H1 (cell line): ENCODE data around the gene S100A10. TPM values are rescaled to one million over a fixed set of nuclear protein-coding genes. Genes with fewer than 3 reads are reported as not detected.

ENCODE experiments used
- CTCF ChIA-PET: fragments of 300-600 bp; sonication (Branson Sonifier 250); formaldehyde crosslinking; loops from one replicate; lab custom pipeline; 2021; ENCODE audit not compliant: partially characterized antibody; lab: Charles Lee
- POLR2A ChIA-PET: fragments of 300-600 bp; sonication (Branson Sonifier 250); formaldehyde crosslinking; loops from one replicate; lab custom pipeline; 2021; ENCODE audit warnings: inconsistent platforms; ENCODE audit not compliant: partially characterized antibody; lab: Charles Lee
- DNase-seq, 2 experiments: peaks; one replicate each; pipeline versions ENCODE4 v3.0.0 to v3.0.0-alpha.2; 2010 to 2022; ENCODE audit warnings: low spot score in 2 of 2, low read depth in 1 of 2, mixed read lengths in 1 of 2
- FAIRE-seq: peaks from 2 replicates; lab custom pipeline; 2011; peaks lifted over from hg19 to GRCh38; lab: Jason Lieb, UNC
- H2AFZ ChIP-seq: 2 replicates; pipeline ENCODE4 v1.8.1; 2012; ENCODE audit warnings: low read length, inconsistent platforms
- H2AK5ac ChIP-seq: 2 replicates; pipeline ENCODE4 v1.6.1; 2013; ENCODE audit warnings: low read depth, low read length
- H2BK120ac ChIP-seq: replicated peaks from 2 replicates; pipeline ENCODE3; 2013; ENCODE audit warnings: low read depth, low read length, inconsistent platforms
- H2BK12ac ChIP-seq: 2 replicates; pipeline ENCODE4 v1.6.1; 2013; ENCODE audit warnings: low read depth, low read length
- H2BK15ac ChIP-seq: 2 replicates; pipeline ENCODE4 v1.6.1; 2013; ENCODE audit warnings: low read length
- H2BK20ac ChIP-seq: 2 replicates; pipeline ENCODE4 v1.6.1; 2013; ENCODE audit warnings: low read length
- H2BK5ac ChIP-seq: 2 replicates; pipeline ENCODE4 v1.6.1; 2013; ENCODE audit warnings: low read depth, low read length
- H3K14ac ChIP-seq: 2 replicates; pipeline ENCODE4 v1.6.1; 2013; ENCODE audit warnings: inconsistent platforms; ENCODE audit not compliant: insufficient read length
- H3K18ac ChIP-seq: 2 replicates; pipeline ENCODE4 v1.6.1; 2013; ENCODE audit warnings: low read length; ENCODE audit errors: extremely low read depth
- H3K23ac ChIP-seq: 2 replicates; pipeline ENCODE4 v1.6.1; 2013; ENCODE audit warnings: inconsistent platforms; ENCODE audit not compliant: insufficient read length
- H3K23me2 ChIP-seq: 2 replicates; pipeline ENCODE4 v1.6.1; 2013; ENCODE audit warnings: low read depth, low read length
- H3K27ac ChIP-seq: 2 replicates; pipeline ENCODE4 v1.6.1; 2011; ENCODE audit warnings: low read depth, low read length, inconsistent platforms
- H3K27me3 ChIP-seq, 4 experiments: replicated peaks in 1 of 4; 1 replicate in 1 of 4; 2 replicates in 3 of 4; pipeline versions ENCODE4 v1.6.1 to v1.8.1; 2011 to 2013; ENCODE audit warnings: low read length in 3 of 4, mild to moderate bottlenecking in 3 of 4, inconsistent platforms in 2 of 4, mixed read lengths in 2 of 4, moderate library complexity in 1 of 4; ENCODE audit not compliant: control insufficient read depth in 3 of 4, insufficient read depth in 3 of 4; ENCODE audit errors: extremely low read depth in 1 of 4
- H3K36me3 ChIP-seq, 4 experiments: 2 replicates each; pipeline versions ENCODE4 v1.6.1 to v1.8.1; 2011 to 2013; ENCODE audit warnings: mild to moderate bottlenecking in 4 of 4, low read length in 3 of 4, moderate library complexity in 2 of 4, control low read depth in 1 of 4, inconsistent platforms in 1 of 4; ENCODE audit not compliant: insufficient read depth in 4 of 4, control insufficient read depth in 2 of 4
- H3K4ac ChIP-seq: replicated peaks from 2 replicates; pipeline ENCODE3; 2013; ENCODE audit warnings: low read length, low read depth, mixed read lengths, inconsistent platforms; ENCODE audit not compliant: insufficient read length
- H3K4me1 ChIP-seq, 4 experiments: replicated peaks in 1 of 4; 1 replicate in 1 of 4; 2 replicates in 3 of 4; pipeline versions ENCODE4 v1.6.1 to v1.8.1; 2011 to 2013; ENCODE audit warnings: low read length in 3 of 4, inconsistent platforms in 2 of 4, mixed read lengths in 1 of 4; ENCODE audit not compliant: insufficient read depth in 4 of 4, control insufficient read depth in 3 of 4
- H3K4me2 ChIP-seq, 2 experiments: 2 replicates each; pipeline versions ENCODE4 v1.6.1 to v1.8.1; 2011 to 2013; ENCODE audit warnings: low read depth in 2 of 2, low read length in 2 of 2, control low read depth in 1 of 2, inconsistent platforms in 1 of 2, mild to moderate bottlenecking in 1 of 2; ENCODE audit not compliant: insufficient read depth in 1 of 2
- H3K4me3 ChIP-seq, 4 experiments: fragments of 200-600, 300-600 bp in 1 of 4; sonication (generic), shearing (Covaris generic), sonication (Bioruptor Twin) in 1 of 4; 2 replicates each; pipeline versions ENCODE4 v1.5.1 to v1.8.1; 2011 to 2016; ENCODE audit warnings: low read length in 4 of 4, low read depth in 3 of 4, control low read depth in 2 of 4, inconsistent platforms in 2 of 4, mild to moderate bottlenecking in 2 of 4, mixed read lengths in 1 of 4, moderate library complexity in 1 of 4; ENCODE audit not compliant: insufficient read depth in 2 of 4; ENCODE audit errors: extremely low read depth in 1 of 4
- H3K56ac ChIP-seq: replicated peaks from 2 replicates; pipeline ENCODE3; 2013; ENCODE audit warnings: low read depth, mild to moderate bottlenecking, mixed read lengths, low read length, inconsistent platforms; ENCODE audit not compliant: insufficient read length
- H3K79me1 ChIP-seq: 2 replicates; pipeline ENCODE4 v1.6.1; 2013; ENCODE audit warnings: low read depth, low read length, control low read depth
- H3K79me2 ChIP-seq, 2 experiments: 2 replicates each; pipeline versions ENCODE4 v1.6.1 to v1.8.1; 2012 to 2013; ENCODE audit warnings: low read length in 2 of 2, mild to moderate bottlenecking in 2 of 2, inconsistent platforms in 1 of 2; ENCODE audit not compliant: insufficient read depth in 2 of 2, control insufficient read depth in 1 of 2
- H3K9ac ChIP-seq, 4 experiments: replicated peaks in 1 of 4; 1 replicate in 1 of 4; 2 replicates in 3 of 4; pipeline versions ENCODE4 v1.6.1 to v1.8.1; 2011 to 2013; ENCODE audit warnings: low read depth in 3 of 4, low read length in 3 of 4, control low read depth in 2 of 4, mild to moderate bottlenecking in 2 of 4, moderate library complexity in 2 of 4, inconsistent platforms in 1 of 4; ENCODE audit errors: extremely low read depth in 1 of 4
- H3K9me3 ChIP-seq, 2 experiments: 2 replicates each; pipeline versions ENCODE4 v1.6.1 to v1.8.1; 2012 to 2013; ENCODE audit warnings: mild to moderate bottlenecking in 2 of 2, moderate library complexity in 2 of 2, control low read depth in 1 of 2, inconsistent platforms in 1 of 2, low read depth in 1 of 2, low read length in 1 of 2, mixed read lengths in 1 of 2; ENCODE audit not compliant: insufficient read depth in 2 of 2
- H4K20me1 ChIP-seq, 2 experiments: replicated peaks in 1 of 2; 2 replicates each; pipeline versions ENCODE3 to v1.8.1; 2011 to 2013; ENCODE audit warnings: inconsistent platforms in 2 of 2, low read length in 2 of 2, mild to moderate bottlenecking in 1 of 2; ENCODE audit not compliant: insufficient read depth in 2 of 2, control insufficient read depth in 1 of 2
- H4K5ac ChIP-seq: 2 replicates; pipeline ENCODE4 v1.6.1; 2013; ENCODE audit warnings: low read length, low read depth, mixed read lengths, inconsistent platforms; ENCODE audit not compliant: insufficient read length
- H4K8ac ChIP-seq: 2 replicates; pipeline ENCODE4 v1.8.0; 2013; ENCODE audit warnings: mild to moderate bottlenecking, moderate library complexity, low read length, inconsistent platforms; ENCODE audit not compliant: insufficient read depth; ENCODE audit errors: extremely low read depth
- H4K91ac ChIP-seq: replicated peaks from 2 replicates; pipeline ENCODE3; 2013; ENCODE audit warnings: low read length, mixed read lengths, inconsistent platforms; ENCODE audit not compliant: insufficient read length
- CBX8 ChIP-seq: fragments of 300-800, 300-1000 bp; sonication (generic); IDR thresholded peaks from 2 replicates; pipeline ENCODE4 v1.7.1; 2016; ENCODE audit warnings: low read depth, low read length, borderline replicate concordance
- EP300 ChIP-seq, 2 experiments: IDR thresholded peaks; 1 replicate in 1 of 2; 2 replicates in 1 of 2; pipeline ENCODE4 v1.6.1; 2011 to 2012; ENCODE audit warnings: low read depth in 2 of 2, low read length in 2 of 2, mild to moderate bottlenecking in 2 of 2, borderline replicate concordance in 1 of 2, inconsistent platforms in 1 of 2, moderate library complexity in 1 of 2
- GABPA ChIP-seq: IDR thresholded peaks from 2 replicates; pipeline ENCODE4 v1.6.1; 2011; ENCODE audit warnings: mild to moderate bottlenecking, low read length, moderate library complexity, borderline replicate concordance; ENCODE audit not compliant: insufficient read depth
- KDM1A ChIP-seq: fragments of 200-600, 300-600 bp; sonication (generic); IDR thresholded peaks from 2 replicates; pipeline ENCODE4 v1.7.1; 2016; ENCODE audit warnings: mild to moderate bottlenecking, low read length, borderline replicate concordance
- MAX ChIP-seq: IDR thresholded peaks from 2 replicates; pipeline ENCODE4 v1.6.1; 2012; ENCODE audit warnings: inconsistent platforms
- PHF8 ChIP-seq: fragments of 200-600 bp; sonication (generic); conservative IDR thresholded peaks from 2 replicates; pipeline ENCODE4 v1.7.1; 2012; ENCODE audit warnings: low read depth, mild to moderate bottlenecking, inconsistent platforms, low read length, moderate library complexity
- RXRA ChIP-seq: IDR thresholded peaks from 2 replicates; pipeline ENCODE4 v1.6.1; 2011; ENCODE audit warnings: low read depth, mild to moderate bottlenecking, low read length, moderate library complexity; ENCODE audit not compliant: insufficient read depth
- SAP30 ChIP-seq: fragments of 300-600 bp; sonication (generic); IDR thresholded peaks from 2 replicates; pipeline ENCODE4 v1.7.1; 2012; ENCODE audit warnings: low read length, moderate library complexity, mild to moderate bottlenecking, inconsistent platforms; ENCODE audit not compliant: insufficient read depth, insufficient replicate concordance
- SP1 ChIP-seq: IDR thresholded peaks from 2 replicates; pipeline ENCODE4 v1.6.1; 2011; ENCODE audit warnings: low read depth, low read length
- SP2 ChIP-seq: IDR thresholded peaks from 2 replicates; pipeline ENCODE4 v1.6.1; 2012; ENCODE audit warnings: mild to moderate bottlenecking, low read length, inconsistent platforms
- SP4 ChIP-seq: IDR thresholded peaks from 2 replicates; pipeline ENCODE4 v1.6.1; 2012; ENCODE audit warnings: low read length, inconsistent platforms
- TAF7 ChIP-seq: optimal IDR thresholded peaks from 2 replicates; pipeline ENCODE3; 2011; ENCODE audit warnings: low read depth, mild to moderate bottlenecking, inconsistent platforms, low read length, moderate library complexity, borderline replicate concordance
- TCF12 ChIP-seq: IDR thresholded peaks from 2 replicates; pipeline ENCODE4 v1.6.1; 2011; ENCODE audit warnings: low read depth, mild to moderate bottlenecking, low read length
- TEAD4 ChIP-seq: IDR thresholded peaks from 2 replicates; pipeline ENCODE4 v1.6.1; 2012; ENCODE audit warnings: low read depth, low read length, inconsistent platforms, mixed read lengths
- YY1 ChIP-seq: IDR thresholded peaks from 2 replicates; pipeline ENCODE4 v1.6.1; 2011; ENCODE audit warnings: low read depth, mild to moderate bottlenecking, low read length
- WGBS, 2 experiments: shearing (Covaris generic) in 1 of 2; methylation state at CpG; one replicate each; pipeline versions ENCODE4 v1.1.6 to v1.1.7; 2013 to 2015; ENCODE audit warnings: low lambda C conversion rate in 2 of 2, mixed read lengths in 2 of 2, inconsistent platforms in 1 of 2, low coverage in 1 of 2, missing lambda C conversion rate in 1 of 2; ENCODE audit not compliant: insufficient replicate concordance in 2 of 2, insufficient coverage in 1 of 2, insufficient read length in 1 of 2; ENCODE audit errors: extremely low coverage in 1 of 2, missing lambda C conversion rate in 1 of 2; 5-methylcytosine and 5-hydroxymethylcytosine counted together
- polyA plus RNA-seq, 7 experiments: library from polyadenylated mRNA; depleted of rRNA in 3 of 7; stranded (reverse) in 5 of 7; unstranded in 2 of 7; fragments of >200 nt in 5 of 7; fragments of 200-250 nt in 2 of 7; gene quantifications; 1 replicate in 5 of 7; 2 replicates in 1 of 7; 4 replicates in 1 of 7; pipeline versions ENCODE4 v1.2.1 to v1.2.3, GENCODE V29; 2011 to 2013; ENCODE audit warnings: missing spikeins in 2 of 7, mixed read lengths in 2 of 7
- total RNA-seq: library from RNA; stranded (reverse); fragmentation: NEBNext Ultra II Directional; extraction: Animal tissue kit (Norgen Biotek cat#: 25700); gene quantifications from 2 replicates; pipeline ENCODE4 v1.2.1, GENCODE V29; 2021

The S100A10 gene
- total and polyA plus RNA-seq, 2 of the 8 experiments (the other 6 are each of a cell fraction or from before 2014, with no cell fraction given) = 23.9 to 231 TPM

- no peak overlapping the region for H2BK120ac ChIP-seq
- no peak overlapping the region for H3K4ac ChIP-seq
- no peaks in the 10 kb centered on the region for H3K9me3 ChIP-seq
- H3K4me3 ChIP-seq = no peak overlapping the region
- H3K79me2 ChIP-seq = no peaks in the 10 kb centered on the region
- no peak overlapping the region for H4K8ac ChIP-seq
- H3K14ac ChIP-seq = no peak overlapping the region
- FAIRE-seq = no peak
- no peaks in the 10 kb centered on the region for H3K27me3 ChIP-seq
- H2BK5ac ChIP-seq = no peak overlapping the region
- CTCF ChIA-PET = interaction anchor here (0.9 to 31.0 kb wide), 15 partner anchors 8 to 282 kb away, joined by 3 to 553 read pairs (median 27); partner anchors contain the start of gene S100A11
- POLR2A ChIA-PET = no interaction called here
- H2AFZ ChIP-seq = no peak overlapping the region
- no peak overlapping the region for H3K4me2 ChIP-seq
- H3K79me1 ChIP-seq = no peaks in the 10 kb centered on the region
- H2BK20ac ChIP-seq = no peak overlapping the region
- H3K56ac ChIP-seq = no peak overlapping the region
- H2AK5ac ChIP-seq = no peak overlapping the region
- H3K4me1 ChIP-seq = peaks cover 0 to 4% (median 0%) of the 10 kb centered on the region in 4 experiments; a peak in 1 of 7 replicates
- H3K23me2 ChIP-seq = no peaks in the 10 kb centered on the region
- H3K23ac ChIP-seq = no peak overlapping the region
- no peak for DNase-seq
- H2BK12ac ChIP-seq = no peak overlapping the region
- no peak overlapping the region for H3K9ac ChIP-seq
- H4K91ac ChIP-seq = no peak overlapping the region
- H2BK15ac ChIP-seq = no peak overlapping the region
- H3K36me3 ChIP-seq = no peaks in the 10 kb centered on the region
- no peak overlapping the region for H3K27ac ChIP-seq
- H4K5ac ChIP-seq = no peak overlapping the region
- H3K18ac ChIP-seq = no peak overlapping the region
- H4K20me1 ChIP-seq = no peaks in the 10 kb centered on the region
- WGBS, 2 experiments = 89% methylated on average over 3 of the region's 3 CpGs; no CpG with 5 or more reads in 1 of the 2 experiments
- TF ChIP-seq MAX (no peak), TCF12 (no peak), SAP30 (no peak), SP1 (no peak), GABPA (no peak), SP4 (no peak), EP300 (IDR thresholded peaks at IDR 0.05; ENCODE audit: borderline replicate concordance in 1 of 2, low read depth in 2 of 2, low read length in 2 of 2) (no peak), CBX8 (no peak), PHF8 (no peak), KDM1A (no peak), TAF7 (no peak), RXRA (no peak), TEAD4 (no peak), SP2 (no peak), YY1 (no peak)
Measured at GRCh38 chr1:152002960-152003359, 9.3 kb upstream of the S100A10 start.
